ENCODE measurements around the gene FILIP1. TPM values are rescaled to one million over a fixed set of nuclear protein-coding genes. Genes with fewer than 3 reads are reported as not detected.
"Not testable (repeated sequence)": the region's sequence is repeated elsewhere in the genome, so short reads cannot be mapped to it uniquely, and the experiment has no call there.

Gene FILIP1
- total and polyA plus RNA-seq, 9 donors = 1.1 to 7.1 (median 2.7) TPM

GRCh38 chr6:75438442-75439116, 55.0 kb downstream of the FILIP1 start:
- 35 to 50% (median 37%) methylated on average over 2 of the region's 2 CpGs for WGBS, 3 donors
- Histone ChIP-seq H3K27ac (no peak overlapping the region), H3K9me3 (no peaks in the 10 kb centered on the region), H3K36me3 (no peaks in the 10 kb centered on the region), H3K4me3 (no peak overlapping the region), H3K27me3 (no peaks in the 10 kb centered on the region), H3K4me1 (ENCODE audit: insufficient read depth) (peaks cover 13% of the 10 kb centered on the region)
- DNase-seq = no peak
- TF ChIP-seq POLR2A (IDR thresholded peaks at IDR 0.05) (no peak), CTCF (IDR thresholded peaks at IDR 0.05) (no peak), EP300 (IDR thresholded peaks at IDR 0.05) (no peak)
- intact Hi-C loops (cut with DNase I) = no loop called here

- TF ChIP-seq CTCF (IDR thresholded peaks at IDR 0.05) = no peak
- TF ChIP-seq EP300 (IDR thresholded peaks at IDR 0.05) = no peak
- TF ChIP-seq POLR2A (IDR thresholded peaks at IDR 0.05) = no peak
- H3K4me1 ChIP-seq (ENCODE audit: insufficient read depth) = peaks cover 13% of the 10 kb centered on the region
- no peak overlapping the region for H3K27ac ChIP-seq
- intact Hi-C loops (cut with DNase I) = no loop called here
- H3K9me3 ChIP-seq = no peaks in the 10 kb centered on the region
- H3K27me3 ChIP-seq = no peaks in the 10 kb centered on the region
- H3K4me3 ChIP-seq = no peak overlapping the region
- DNase-seq = no peak
- H3K36me3 ChIP-seq = no peaks in the 10 kb centered on the region
- WGBS, 3 donors = 81 to 96% (median 95%) methylated on average over 1 of the region's 1 CpG
Measured at GRCh38 chr6:75438013-75438431, 55.6 kb downstream of the FILIP1 start.

- peaks cover 13% of the 10 kb centered on the region for H3K4me1 ChIP-seq (ENCODE audit: insufficient read depth)
- H3K27ac ChIP-seq = peak overlapping the region in 1 of 2 donors; percentile 47
- TF ChIP-seq EP300 (IDR thresholded peaks at IDR 0.05) (no peak), CTCF (IDR thresholded peaks at IDR 0.05) (no peak), POLR2A (IDR thresholded peaks at IDR 0.05) (no peak)
- intact Hi-C loops (cut with DNase I) = no loop called here
- H3K27me3 ChIP-seq = no peaks in the 10 kb centered on the region
- no peaks in the 10 kb centered on the region for H3K36me3 ChIP-seq
- no peak for DNase-seq
- H3K4me3 ChIP-seq = no peak overlapping the region
- WGBS, 3 donors = 10 to 12% (median 10%) methylated on average over 3 of the region's 3 CpGs
- H3K9me3 ChIP-seq = no peaks in the 10 kb centered on the region
Measured at GRCh38 chr6:75437421-75437891, 56.1 kb downstream of the FILIP1 start.

- Histone ChIP-seq H3K27ac (peak overlapping the region in 1 of 2 donors; percentile 47), H3K9me3 (no peaks in the 10 kb centered on the region), H3K4me3 (no peak overlapping the region), H3K4me1 (ENCODE audit: insufficient read depth) (peaks cover 13% of the 10 kb centered on the region), H3K27me3 (no peaks in the 10 kb centered on the region), H3K36me3 (no peaks in the 10 kb centered on the region)
- intact Hi-C loops (cut with DNase I) = no loop called here
- 5 to 13% (median 9%) methylated on average over 4 of the region's 4 CpGs for WGBS, 3 donors
- DNase-seq = peak; percentile 24 to 71 (median 41)
- TF ChIP-seq EP300 (IDR thresholded peaks at IDR 0.05) (no peak), CTCF (IDR thresholded peaks at IDR 0.05) (no peak)
Measured at GRCh38 chr6:75436869-75437268, 56.7 kb downstream of the FILIP1 start.

GRCh38 chr6:75432809-75433208, 60.8 kb downstream of the FILIP1 start:
- H3K4me1 ChIP-seq (ENCODE audit: insufficient read depth) = peaks cover 17% of the 10 kb centered on the region
- 90 to 100% (median 94%) methylated on average over 1 of the region's 1 CpG for WGBS, 3 donors
- DNase-seq = not testable (repeated sequence)

More at GRCh38 chr6:75432809-75433208, 60.8 kb downstream of the FILIP1 start:
- H3K27me3 ChIP-seq; H3K4me3 ChIP-seq; H3K27ac ChIP-seq; intact Hi-C loops (cut with DNase I); H3K36me3 ChIP-seq; H3K9me3 ChIP-seq: not testable (repeated sequence)

All from ovary (tissue), 9 donors.